T-helper 17 cell (primary cell): Measurements from ENCODE around the gene DSCAM. TPM values are rescaled to one million over a fixed set of nuclear protein-coding genes. Genes with fewer than 3 reads are reported as not detected.

Experiments
- ATAC-seq: fragments of 150-1000 bp; cut with Tn5 transposase; 2 replicates; pipeline ENCODE4 v1.10.0; 2021; ENCODE audit warnings: mild to moderate bottlenecking, moderate library complexity
- DNase-seq, 3 donors: peaks; one replicate each; pipeline versions ENCODE4 v3.0.0 to v3.0.0-alpha.2; 2020 to 2021
- H3K9me3 ChIP-seq: one replicate; pipeline ENCODE4 v1.7.0; 2013; ENCODE audit warnings: low read length, mild to moderate bottlenecking; ENCODE audit not compliant: control insufficient read depth, poor library complexity, severe bottlenecking
- H3K27ac Mint-ChIP-seq: one replicate; pipeline ENCODE4 v1.8.0; 2022; ENCODE audit warnings: mild to moderate bottlenecking, moderate library complexity, mixed read lengths
- H3K27me3 Mint-ChIP-seq: one replicate; pipeline ENCODE4 v1.8.0; 2022; ENCODE audit warnings: mixed read lengths
- H3K36me3 Mint-ChIP-seq: one replicate; pipeline ENCODE4 v1.8.0; 2022; ENCODE audit warnings: low read depth, mixed read lengths
- H3K4me1 Mint-ChIP-seq: one replicate; pipeline ENCODE4 v1.8.0; 2022; ENCODE audit warnings: mild to moderate bottlenecking, mixed read lengths
- H3K4me3 Mint-ChIP-seq: one replicate; pipeline ENCODE4 v1.8.0; 2022; ENCODE audit warnings: mild to moderate bottlenecking, moderate library complexity, mixed read lengths
- total RNA-seq, 4 donors: library from RNA in 2 of 4; stranded (reverse) in 2 of 4; gene quantifications; one replicate each; pipeline ENCODE4 v1.2.3 and lab custom pipeline; 2022 to 2026

The DSCAM gene
- total RNA-seq, 2 donors from 2014 or later: not detected

GRCh38 chr21:40847951-40848350, 993 bp upstream of the DSCAM start:
- no peaks in the 10 kb centered on the region for H3K9me3 ChIP-seq
- no peak overlapping the region for H3K27ac Mint-ChIP-seq
- no peaks in the 10 kb centered on the region for H3K4me1 Mint-ChIP-seq
- no peak overlapping the region for H3K4me3 Mint-ChIP-seq
- no peak for DNase-seq
- H3K27me3 Mint-ChIP-seq: peaks cover 35% of the 10 kb centered on the region
- ATAC-seq: no peak
- H3K36me3 Mint-ChIP-seq: peaks cover 5% of the 10 kb centered on the region

GRCh38 chr21:40846103-40846502, 855 bp downstream of the DSCAM start:
- DNase-seq (no peak), ATAC-seq (no peak)
- H3K4me3 Mint-ChIP-seq: no peak overlapping the region
- no peak overlapping the region for H3K27ac Mint-ChIP-seq
- H3K9me3 ChIP-seq: no peaks in the 10 kb centered on the region
- peaks cover 9% of the 10 kb centered on the region for H3K36me3 Mint-ChIP-seq
- no peaks in the 10 kb centered on the region for H3K4me1 Mint-ChIP-seq
- H3K27me3 Mint-ChIP-seq: peaks cover 51% of the 10 kb centered on the region

- Mint-ChIP-seq H3K4me3 (no peak overlapping the region), H3K36me3 (peaks cover 10% of the 10 kb centered on the region), H3K27me3 (peaks cover 56% of the 10 kb centered on the region), H3K27ac (no peak overlapping the region), H3K4me1 (no peaks in the 10 kb centered on the region)
- DNase-seq (no peak), ATAC-seq (no peak)
- no peaks in the 10 kb centered on the region for H3K9me3 ChIP-seq
Observed at GRCh38 chr21:40845441-40845995, 1.4 kb downstream of the DSCAM start.

GRCh38 chr21:40844935-40845334, 2.0 kb downstream of the DSCAM start:
- Mint-ChIP-seq H3K27me3 (peaks cover 62% of the 10 kb centered on the region), H3K4me1 (no peaks in the 10 kb centered on the region), H3K36me3 (peaks cover 10% of the 10 kb centered on the region), H3K27ac (no peak overlapping the region), H3K4me3 (no peak overlapping the region)
- DNase-seq (no peak), ATAC-seq (no peak)
- no peaks in the 10 kb centered on the region for H3K9me3 ChIP-seq

GRCh38 chr21:40842197-40842552, 4.8 kb downstream of the DSCAM start:
- no peaks in the 10 kb centered on the region for H3K9me3 ChIP-seq
- Mint-ChIP-seq H3K27me3 (peaks cover 54% of the 10 kb centered on the region), H3K36me3 (peaks cover 7% of the 10 kb centered on the region), H3K4me1 (no peaks in the 10 kb centered on the region), H3K27ac (no peak overlapping the region), H3K4me3 (no peak overlapping the region)
- DNase-seq (no peak), ATAC-seq (no peak)

DNA sequence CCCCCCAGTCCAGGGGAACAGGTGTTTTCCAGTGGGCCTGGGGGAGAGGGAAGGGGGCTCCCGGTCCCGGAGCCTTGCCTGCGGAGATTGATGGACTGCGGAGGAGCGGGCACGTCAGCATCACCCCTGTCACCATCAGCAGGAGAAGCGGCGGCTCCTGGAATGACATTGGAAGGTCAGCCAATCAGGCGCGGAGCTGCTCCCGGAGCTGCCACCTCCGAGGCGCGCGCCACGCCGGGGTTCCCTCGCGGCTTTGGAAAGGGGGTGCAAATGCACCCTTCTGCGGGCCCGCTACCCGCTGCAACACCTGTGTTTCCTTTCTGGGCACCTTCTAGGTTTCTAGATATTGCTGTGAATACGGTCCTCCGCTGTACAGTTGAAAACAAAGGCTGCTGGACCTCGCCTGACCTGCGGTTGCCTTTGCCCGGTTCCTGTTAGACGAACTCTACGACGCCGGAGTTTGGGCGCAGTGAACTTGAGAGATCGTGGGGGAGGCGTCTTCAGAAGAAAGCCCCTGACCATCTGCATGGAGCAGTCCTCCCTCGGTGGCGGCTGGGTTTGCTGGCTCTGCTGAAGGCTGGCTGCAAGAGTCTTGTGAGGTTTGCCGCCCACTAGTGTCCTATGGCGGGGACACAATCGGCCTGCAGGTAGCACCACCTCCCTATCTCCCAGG, 5.3 kb downstream of the DSCAM start:
- no peak for DNase-seq
- no peak overlapping the region for H3K27ac Mint-ChIP-seq

DNA sequence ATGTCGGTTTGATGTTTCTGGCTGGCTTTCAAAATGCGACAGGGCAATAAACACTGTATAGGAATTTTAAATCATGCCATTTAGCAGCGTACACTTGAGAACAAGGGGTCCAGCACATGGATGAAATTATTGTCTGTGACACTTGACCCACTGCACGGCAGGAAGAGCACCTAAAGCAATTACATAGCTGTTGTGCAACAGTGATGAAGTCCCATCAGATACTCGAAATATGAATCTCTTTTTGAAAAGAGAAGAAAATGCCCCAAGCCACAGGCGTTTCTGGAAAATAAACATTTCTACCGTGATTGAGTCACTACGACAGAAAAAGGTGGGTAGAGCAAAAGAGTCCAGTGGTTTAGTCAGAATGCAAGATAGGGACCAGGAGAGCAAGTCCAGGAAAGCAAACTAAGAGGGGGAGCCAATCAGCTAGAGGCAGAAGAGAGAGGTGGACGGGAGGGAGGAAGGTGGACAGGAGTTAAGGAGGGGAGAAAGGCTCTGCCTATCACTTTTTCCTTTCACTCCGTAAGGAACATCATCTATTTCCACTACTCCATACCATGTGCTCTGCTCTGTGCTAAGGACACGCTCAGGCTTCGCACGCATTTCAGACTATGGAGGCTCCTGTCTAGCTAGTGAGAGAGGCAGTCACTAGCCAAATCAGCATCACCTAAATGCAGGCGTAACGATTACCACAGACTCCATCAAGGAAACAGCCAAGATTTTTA, 6.4 kb downstream of the DSCAM start:
- DNase-seq (no peak), ATAC-seq (no peak)
- H3K4me3 Mint-ChIP-seq: no peak overlapping the region
- H3K9me3 ChIP-seq: no peaks in the 10 kb centered on the region
- peaks cover 7% of the 10 kb centered on the region for H3K36me3 Mint-ChIP-seq
- no peak overlapping the region for H3K27ac Mint-ChIP-seq
- H3K27me3 Mint-ChIP-seq: peaks cover 50% of the 10 kb centered on the region
- no peaks in the 10 kb centered on the region for H3K4me1 Mint-ChIP-seq

More for the DNA sequence above, 5.3 kb downstream of the DSCAM start:
- Mint-ChIP-seq H3K4me1 (no peaks in the 10 kb centered on the region), H3K4me3 (no peak overlapping the region), H3K27me3 (peaks cover 53% of the 10 kb centered on the region), H3K36me3 (peaks cover 7% of the 10 kb centered on the region)
- no peak for ATAC-seq
- no peaks in the 10 kb centered on the region for H3K9me3 ChIP-seq

- Mint-ChIP-seq H3K27me3 (peaks cover 43% of the 10 kb centered on the region), H3K27ac (no peak overlapping the region), H3K36me3 (peaks cover 4% of the 10 kb centered on the region), H3K4me1 (no peaks in the 10 kb centered on the region), H3K4me3 (no peak overlapping the region)
- no peak for DNase-seq
- ATAC-seq: no peak
- H3K9me3 ChIP-seq: no peaks in the 10 kb centered on the region
Observed at GRCh38 chr21:40839521-40839920, 7.4 kb downstream of the DSCAM start.

- Mint-ChIP-seq H3K36me3 (peaks cover 4% of the 10 kb centered on the region), H3K4me1 (no peaks in the 10 kb centered on the region), H3K27ac (no peak overlapping the region), H3K27me3 (peaks cover 36% of the 10 kb centered on the region), H3K4me3 (no peak overlapping the region)
- DNase-seq: no peak
- H3K9me3 ChIP-seq: no peaks in the 10 kb centered on the region
- no peak for ATAC-seq
Observed at GRCh38 chr21:40837456-40837855, 9.5 kb downstream of the DSCAM start.

GRCh38 chr21:40835184-40835694, 11.7 kb downstream of the DSCAM start:
- DNase-seq (no peak), ATAC-seq (no peak)
- no peak overlapping the region for H3K27ac Mint-ChIP-seq
- peaks cover 17% of the 10 kb centered on the region for H3K27me3 Mint-ChIP-seq
- no peaks in the 10 kb centered on the region for H3K4me1 Mint-ChIP-seq
- no peaks in the 10 kb centered on the region for H3K9me3 ChIP-seq
- H3K36me3 Mint-ChIP-seq: no peaks in the 10 kb centered on the region
- no peak overlapping the region for H3K4me3 Mint-ChIP-seq

- ATAC-seq (no peak), DNase-seq (no peak)
- no peaks in the 10 kb centered on the region for H3K9me3 ChIP-seq
- Mint-ChIP-seq H3K27ac (no peak overlapping the region), H3K36me3 (no peaks in the 10 kb centered on the region), H3K4me3 (no peak overlapping the region), H3K4me1 (no peaks in the 10 kb centered on the region), H3K27me3 (peaks cover 7% of the 10 kb centered on the region)
Observed at GRCh38 chr21:40833184-40833583, 13.8 kb downstream of the DSCAM start.

- Mint-ChIP-seq H3K27me3 (peaks cover 4% of the 10 kb centered on the region), H3K4me3 (no peak overlapping the region), H3K27ac (no peak overlapping the region), H3K4me1 (no peaks in the 10 kb centered on the region), H3K36me3 (no peaks in the 10 kb centered on the region)
- DNase-seq (no peak), ATAC-seq (no peak)
- H3K9me3 ChIP-seq: no peaks in the 10 kb centered on the region
Observed at GRCh38 chr21:40832316-40832715, 14.6 kb downstream of the DSCAM start.

DNA sequence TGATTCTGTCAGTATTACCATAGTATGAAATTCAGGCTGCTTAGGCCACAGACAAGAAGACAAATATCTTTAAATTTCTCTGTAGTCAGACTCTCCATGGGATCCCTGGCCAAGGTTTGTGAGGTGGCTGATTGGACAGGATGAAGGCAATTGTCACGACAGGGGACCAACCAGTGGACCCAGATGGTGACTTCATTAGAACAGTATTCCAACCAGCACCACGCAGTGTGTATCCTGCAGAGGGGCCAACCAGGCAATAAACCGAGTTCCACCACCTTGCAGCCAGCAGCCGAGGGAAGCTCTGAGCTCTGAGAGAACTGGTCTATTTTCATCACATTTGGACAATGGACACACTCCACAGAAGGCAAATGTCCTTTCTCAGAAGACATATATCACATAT, 16.1 kb downstream of the DSCAM start:
- H3K4me1 Mint-ChIP-seq: no peaks in the 10 kb centered on the region
- no peaks in the 10 kb centered on the region for H3K27me3 Mint-ChIP-seq
- ATAC-seq: no peak
- no peak overlapping the region for H3K4me3 Mint-ChIP-seq
- no peaks in the 10 kb centered on the region for H3K9me3 ChIP-seq
- H3K36me3 Mint-ChIP-seq: no peaks in the 10 kb centered on the region
- no peak for DNase-seq
- H3K27ac Mint-ChIP-seq: no peak overlapping the region
